Islet of Langerhans (tissue), 1 donor: ENCODE results near the gene ADAMTS20.

ENCODE experiments used
- FAIRE-seq: peaks from one replicate; lab custom pipeline; 2011; peaks lifted over from hg19 to GRCh38; lab: Jason Lieb, UNC

ADAMTS20 gene

GRCh38 chr12:43309959-43310358 is 242.0 kb downstream of the ADAMTS20 start:
- no peak for FAIRE-seq

GRCh38 chr12:43308776-43309175 is 243.2 kb downstream of the ADAMTS20 start:
- FAIRE-seq, result no peak

- FAIRE-seq, result no peak
These were observed 244.9 kb downstream of the ADAMTS20 start for GRCh38 chr12:43307126-43307525.

- FAIRE-seq, result no peak
These were observed 245.9 kb downstream of the ADAMTS20 start for GRCh38 chr12:43306066-43306465.

- FAIRE-seq, result no peak
These were observed 246.9 kb downstream of the ADAMTS20 start for GRCh38 chr12:43305065-43305464.
